GM18526 (cell line): ENCODE data around the gene AVEN.

Experiments
- POLR2A ChIP-seq: IDR thresholded peaks from 3 replicates; pipeline ENCODE4 v1.6.1; 2011; ENCODE audit not compliant: insufficient read length; ENCODE audit errors: extremely low read depth

Gene AVEN

DNA sequence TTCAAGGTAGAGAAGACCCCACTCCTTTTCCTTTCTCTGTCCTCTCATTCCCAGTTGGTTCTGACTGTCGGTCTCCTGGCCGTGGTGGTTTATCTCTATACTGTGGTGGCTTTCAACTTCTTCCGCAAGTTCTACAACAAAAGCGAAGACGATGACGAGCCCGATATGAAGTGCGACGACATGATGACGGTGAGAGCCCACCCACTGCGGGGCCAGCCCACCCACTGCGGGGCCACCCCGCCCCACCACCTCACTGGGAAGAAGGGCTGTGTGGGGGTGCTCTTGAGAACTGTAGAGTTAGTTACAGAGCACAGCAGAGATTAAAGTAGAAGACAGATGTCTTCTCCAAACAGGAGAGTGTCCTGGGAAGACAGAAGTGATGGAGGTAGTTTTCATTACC, 181.3 kb downstream of the AVEN start:
- TF ChIP-seq POLR2A: no peak

- no peak for TF ChIP-seq POLR2A
Measured at GRCh38 chr15:33852570-33852969, 186.4 kb downstream of the AVEN start.

DNA sequence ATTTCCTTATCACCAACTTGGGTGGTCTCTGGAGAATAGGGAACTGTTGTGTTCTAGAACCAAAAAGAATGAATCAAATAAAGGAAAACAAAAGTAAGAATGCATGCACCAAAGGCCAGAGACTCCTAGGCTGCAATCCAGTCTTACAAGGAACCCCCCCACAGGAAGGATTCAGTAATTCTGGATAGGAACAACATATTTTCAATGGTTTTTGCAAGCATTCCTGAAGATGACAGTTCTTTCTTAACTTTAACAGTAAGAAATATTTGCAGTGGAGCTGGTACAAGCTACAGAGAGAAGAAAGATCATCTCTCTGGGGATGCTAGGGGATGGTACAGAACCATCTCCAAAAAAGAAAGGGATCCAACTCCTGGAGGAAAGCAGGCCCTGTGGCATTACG, 186.9 kb downstream of the AVEN start:
- TF ChIP-seq POLR2A: no peak

DNA sequence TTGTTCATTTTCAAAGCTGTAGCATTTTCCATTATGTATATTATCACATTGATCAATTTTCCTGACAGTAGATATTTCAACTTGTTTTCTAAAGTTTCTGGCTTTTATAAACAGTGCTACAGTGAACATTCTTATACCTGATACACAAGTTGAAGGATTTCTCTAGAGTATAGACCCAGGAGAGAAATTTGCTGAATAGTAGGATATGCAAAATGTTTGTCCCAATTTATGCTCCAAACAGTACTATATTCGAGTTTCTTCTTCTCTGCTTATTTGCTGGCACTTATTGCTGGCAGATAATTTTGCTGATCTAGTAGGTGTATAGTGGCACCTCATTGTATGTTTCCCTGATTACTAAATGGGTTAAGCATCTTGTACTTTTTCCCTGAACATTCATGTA, 187.9 kb downstream of the AVEN start:
- TF ChIP-seq POLR2A: no peak

DNA sequence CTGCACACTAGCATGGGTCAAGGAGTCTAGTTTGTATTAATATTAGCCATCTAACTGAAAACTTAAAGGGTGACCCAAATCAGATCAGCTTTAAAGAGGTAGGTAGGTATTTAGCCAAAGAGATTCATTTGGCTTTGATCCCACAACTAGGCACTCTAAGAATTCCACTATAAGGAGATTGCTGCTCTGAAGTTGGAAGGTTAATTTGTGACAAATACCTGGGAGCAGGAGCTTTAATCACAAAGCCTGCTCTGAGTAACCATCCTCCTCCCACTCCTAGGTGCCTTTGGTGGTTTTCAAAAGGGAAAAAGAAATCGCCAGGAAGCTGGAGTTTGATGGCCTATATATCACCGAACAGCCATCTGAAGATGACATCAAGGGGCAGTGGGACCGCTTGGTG, 191.0 kb downstream of the AVEN start:
- TF ChIP-seq POLR2A: no peak

DNA sequence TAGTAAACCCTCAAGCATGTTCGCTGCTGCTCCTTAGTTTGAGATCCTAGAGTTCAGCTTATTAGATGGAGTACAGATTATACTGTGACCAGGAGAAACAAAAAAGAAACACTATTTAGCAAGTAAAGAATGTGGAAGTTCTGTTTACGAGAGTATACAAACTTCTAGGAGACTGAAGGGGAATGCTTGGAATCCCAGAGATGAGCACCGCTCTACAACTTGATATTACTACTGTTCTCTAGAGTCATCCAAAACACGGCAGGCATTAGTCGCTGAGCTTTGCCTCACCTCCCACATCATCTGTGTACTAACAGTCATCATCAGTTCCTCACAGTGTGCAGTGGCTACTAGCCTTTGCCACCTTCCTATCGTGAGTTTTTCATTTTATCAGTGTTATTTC, 192.1 kb downstream of the AVEN start:
- TF ChIP-seq POLR2A: no peak

DNA sequence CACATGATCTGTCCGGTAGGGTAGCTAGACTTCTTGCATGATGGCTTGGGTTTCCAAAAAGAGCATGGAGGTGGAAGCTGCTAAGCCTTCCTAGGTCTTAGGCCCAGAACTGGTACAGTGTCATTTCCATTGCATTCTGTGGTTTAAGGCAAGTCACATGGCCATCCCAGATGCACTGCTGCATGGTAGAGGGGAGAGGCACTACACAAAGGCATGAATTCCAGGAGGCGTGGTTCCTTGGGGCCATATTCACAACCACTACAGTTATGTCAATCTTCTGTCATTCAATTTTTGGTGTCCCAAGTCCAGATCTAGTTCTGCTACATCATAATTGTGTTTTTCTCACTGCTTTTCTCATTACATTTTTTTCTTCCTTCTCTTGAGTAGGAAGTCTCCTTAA, 192.9 kb downstream of the AVEN start:
- no peak for TF ChIP-seq POLR2A

GRCh38 chr15:33844597-33844996, 194.4 kb downstream of the AVEN start:
- no peak for TF ChIP-seq POLR2A

DNA sequence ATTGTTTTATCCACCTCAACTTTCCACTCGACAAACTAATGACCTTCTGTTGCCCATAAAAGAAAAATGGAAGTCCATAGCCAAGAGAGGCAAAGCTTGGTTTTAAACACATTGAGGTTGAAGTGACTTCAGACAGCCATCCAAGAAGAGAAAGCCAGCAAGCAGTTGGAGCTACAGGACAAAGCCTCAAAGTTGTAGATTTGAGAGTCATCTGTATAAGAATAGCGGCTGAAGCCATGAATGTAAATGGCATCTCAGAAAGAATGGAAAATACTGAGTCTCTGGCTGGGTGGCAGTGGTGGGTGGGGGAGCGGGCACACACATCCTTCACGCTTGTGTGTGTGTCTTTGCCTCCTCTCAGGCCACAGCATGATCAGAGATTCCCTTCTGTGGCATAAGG, 194.8 kb downstream of the AVEN start:
- TF ChIP-seq POLR2A: no peak

DNA sequence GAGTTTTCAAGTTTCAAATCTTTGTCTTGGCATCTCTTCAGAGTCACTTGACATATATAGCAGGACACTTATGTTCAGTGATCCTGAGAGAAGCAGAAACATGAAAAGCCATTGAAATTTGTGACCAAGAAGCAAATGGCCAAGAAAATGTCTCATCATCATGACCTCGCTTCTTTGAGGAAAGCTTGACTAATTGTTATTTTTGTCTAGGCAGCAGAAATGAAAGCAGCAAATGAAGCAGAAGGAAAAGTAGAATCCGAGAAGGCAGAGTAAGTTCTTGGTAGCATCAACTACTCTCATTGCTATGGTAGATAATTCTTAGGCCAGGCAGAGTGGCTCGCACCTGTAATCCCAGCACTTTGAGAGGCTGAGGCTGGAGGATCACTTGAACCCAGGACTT, 198.4 kb downstream of the AVEN start:
- no peak for TF ChIP-seq POLR2A

DNA sequence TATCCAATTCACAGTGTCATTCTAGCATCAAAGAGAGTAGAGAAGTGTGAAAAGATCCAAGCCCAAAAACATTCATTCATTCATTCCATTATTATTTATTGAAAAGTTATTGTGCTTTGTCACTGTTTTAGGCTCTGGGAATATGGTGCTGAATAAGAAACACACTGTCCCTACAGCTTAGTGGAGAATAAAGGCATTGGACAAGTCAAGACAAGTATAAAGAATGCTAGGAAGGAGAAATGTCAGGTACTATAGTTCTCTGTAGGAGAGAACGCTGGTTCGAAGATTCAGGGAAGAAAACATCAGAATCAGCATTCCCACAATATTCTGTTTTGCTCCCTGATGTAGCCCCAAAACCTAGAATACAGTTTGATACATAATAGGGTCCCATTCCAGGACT, 199.5 kb downstream of the AVEN start:
- TF ChIP-seq POLR2A: no peak

DNA sequence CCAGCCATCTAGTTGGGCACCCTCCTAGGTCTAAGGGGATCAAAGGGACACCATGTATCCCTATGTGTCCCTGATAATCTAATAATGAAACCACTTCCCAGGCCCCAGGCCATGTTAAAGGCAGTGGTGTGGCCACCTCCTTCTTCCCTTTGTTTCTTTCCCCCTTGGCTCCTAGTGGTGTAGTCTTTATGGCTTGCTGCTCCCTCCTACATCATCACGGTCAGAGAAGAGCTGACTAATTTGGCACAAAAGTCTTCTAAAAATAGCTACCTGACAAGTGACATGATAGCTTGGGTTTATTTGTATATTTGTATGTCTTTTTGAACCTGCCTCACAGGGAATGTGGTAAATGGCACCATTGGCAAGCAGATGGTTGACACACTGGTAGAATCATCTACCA, 201.7 kb downstream of the AVEN start:
- TF ChIP-seq POLR2A: no peak

GRCh38 chr15:33834892-33835743, 203.9 kb downstream of the AVEN start:
- TF ChIP-seq POLR2A: no peak

GRCh38 chr15:33831646-33832045, 207.4 kb downstream of the AVEN start:
- no peak for TF ChIP-seq POLR2A

- no peak for TF ChIP-seq POLR2A
Measured at GRCh38 chr15:33830351-33830750, 208.7 kb downstream of the AVEN start.

DNA sequence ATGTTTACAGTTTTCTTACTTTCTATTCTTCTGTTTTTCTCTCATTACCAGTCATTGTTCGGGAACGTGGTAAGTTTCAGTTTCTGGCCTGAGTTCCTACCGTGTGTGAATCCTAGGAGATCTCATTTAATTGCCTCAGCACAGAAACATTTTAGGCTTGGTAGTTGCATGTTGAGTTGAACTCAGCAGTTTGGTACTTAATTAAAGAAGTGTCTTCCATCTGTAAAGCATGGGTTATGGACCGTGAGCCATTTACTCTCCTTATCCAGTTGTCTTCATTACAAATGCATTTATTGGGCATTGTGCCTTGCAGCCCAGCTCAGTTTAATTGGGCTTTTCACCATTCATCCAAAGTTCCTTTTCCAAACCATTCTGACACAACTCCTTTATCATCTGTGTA, 212.8 kb downstream of the AVEN start:
- no peak for TF ChIP-seq POLR2A

DNA sequence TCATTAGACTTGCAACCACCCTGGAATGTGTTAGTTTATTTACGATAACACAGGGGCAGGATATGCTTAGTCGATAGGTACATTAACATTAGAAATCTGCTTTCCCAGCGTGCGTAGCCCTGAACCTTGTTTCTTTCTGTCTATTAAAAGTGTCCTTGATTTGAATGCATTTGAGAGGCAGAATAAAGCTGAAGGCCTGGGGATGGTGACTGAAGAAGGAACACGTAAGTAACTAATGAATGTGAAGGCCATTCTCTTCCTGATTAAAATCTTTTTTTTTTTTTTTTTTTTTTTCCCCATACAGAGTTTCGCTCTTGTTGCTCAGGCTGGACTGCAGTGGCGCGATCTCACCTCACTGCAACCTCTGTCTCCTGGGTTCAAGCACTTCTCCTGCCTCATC, 213.6 kb downstream of the AVEN start:
- no peak for TF ChIP-seq POLR2A
